Neural progenitor cell (in vitro differentiated cells): Measurements from ENCODE around the gene SMIM38.

Source experiments
- EZH2 ChIP-seq: fragments of 200-600 bp; sonication (generic); IDR thresholded peaks from 2 replicates; pipeline ENCODE4 v1.6.1; 2017; ENCODE audit warnings: antibody characterized with exemption, mild to moderate bottlenecking, moderate library complexity
- EZH2phosphoT487 ChIP-seq: fragments of 200-600 bp; sonication (generic); IDR thresholded peaks from 2 replicates; pipeline ENCODE4 v1.6.1; 2017; ENCODE audit warnings: antibody characterized with exemption
- TF ChIP-seq, protein P1 (sequence below): fragments of 200-600 bp; sonication (generic); IDR thresholded peaks from 2 replicates; pipeline ENCODE4 v1.5.1; 2017; ENCODE audit warnings: antibody characterized with exemption, mild to moderate bottlenecking

DNA sequence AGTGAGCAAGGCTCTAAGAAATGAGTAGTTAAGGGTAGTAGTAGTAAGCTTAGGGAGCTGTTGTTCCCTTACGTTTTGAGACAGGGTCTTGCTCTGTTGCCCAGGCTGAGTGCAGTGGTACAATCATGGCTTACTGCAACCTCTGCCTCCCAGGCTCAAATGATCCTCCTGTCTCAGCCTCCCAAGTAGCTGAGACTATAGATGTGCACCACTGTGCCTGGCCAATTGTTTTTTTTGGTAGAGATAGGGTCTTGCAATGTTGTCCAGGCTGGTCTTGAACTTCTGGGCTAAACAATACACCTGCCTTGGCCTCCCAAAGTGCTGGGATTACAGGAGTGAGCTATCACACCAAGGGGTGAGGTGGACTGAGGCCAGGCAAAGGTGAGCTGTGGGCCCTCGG lies 10.0 kb downstream of the SMIM38 start:
- TF ChIP-seq, protein P1, sequence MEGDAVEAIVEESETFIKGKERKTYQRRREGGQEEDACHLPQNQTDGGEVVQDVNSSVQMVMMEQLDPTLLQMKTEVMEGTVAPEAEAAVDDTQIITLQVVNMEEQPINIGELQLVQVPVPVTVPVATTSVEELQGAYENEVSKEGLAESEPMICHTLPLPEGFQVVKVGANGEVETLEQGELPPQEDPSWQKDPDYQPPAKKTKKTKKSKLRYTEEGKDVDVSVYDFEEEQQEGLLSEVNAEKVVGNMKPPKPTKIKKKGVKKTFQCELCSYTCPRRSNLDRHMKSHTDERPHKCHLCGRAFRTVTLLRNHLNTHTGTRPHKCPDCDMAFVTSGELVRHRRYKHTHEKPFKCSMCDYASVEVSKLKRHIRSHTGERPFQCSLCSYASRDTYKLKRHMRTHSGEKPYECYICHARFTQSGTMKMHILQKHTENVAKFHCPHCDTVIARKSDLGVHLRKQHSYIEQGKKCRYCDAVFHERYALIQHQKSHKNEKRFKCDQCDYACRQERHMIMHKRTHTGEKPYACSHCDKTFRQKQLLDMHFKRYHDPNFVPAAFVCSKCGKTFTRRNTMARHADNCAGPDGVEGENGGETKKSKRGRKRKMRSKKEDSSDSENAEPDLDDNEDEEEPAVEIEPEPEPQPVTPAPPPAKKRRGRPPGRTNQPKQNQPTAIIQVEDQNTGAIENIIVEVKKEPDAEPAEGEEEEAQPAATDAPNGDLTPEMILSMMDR = no peak
- TF ChIP-seq EZH2 = no peak
- no peak for TF ChIP-seq EZH2phosphoT487
